Bronchus fibroblast of lung (primary cell): ENCODE results near the gene CNTN4. TPM values are rescaled to one million over a fixed set of nuclear protein-coding genes. Genes with fewer than 3 reads are reported as not detected.

Source experiments
- total RNA-seq: library from RNA; depleted of rRNA; stranded (reverse); fragments of >200 nt; gene quantifications from 2 replicates; pipeline ENCODE4 v1.2.3, GENCODE V29; 2015

Gene CNTN4
- total RNA-seq, result not detected in 2 replicates

DNA sequence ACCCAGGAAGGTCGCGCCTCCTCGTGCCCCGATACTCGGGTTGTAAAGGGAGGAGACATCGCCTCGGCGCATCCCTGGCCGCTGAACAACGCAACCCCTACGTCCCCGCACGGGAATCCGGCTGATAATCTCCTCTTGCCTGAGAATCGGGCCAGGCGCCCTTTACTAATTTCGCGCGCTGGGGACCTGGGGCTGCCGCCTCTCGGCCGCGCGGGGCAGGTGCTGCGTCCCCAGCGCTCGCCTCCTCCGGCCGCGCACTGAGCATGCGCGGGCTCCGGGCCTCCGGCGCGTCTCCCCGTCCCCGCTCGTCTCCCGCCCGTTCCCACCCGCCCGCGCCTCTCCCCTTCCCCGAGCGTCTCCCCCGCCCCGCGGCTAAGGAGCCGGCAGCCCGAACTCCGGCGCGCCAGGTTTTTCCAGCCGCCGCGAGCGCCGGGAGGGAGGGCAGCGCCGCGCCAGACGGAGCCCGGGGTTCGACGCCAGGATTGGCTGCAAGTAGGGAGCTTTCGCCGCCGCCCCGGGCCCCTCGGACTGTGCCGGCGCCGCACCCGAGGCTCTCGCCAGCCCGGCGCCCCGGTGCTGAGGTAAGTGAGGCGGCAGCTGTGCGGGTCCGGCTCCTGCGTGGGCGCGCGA, at the start of gene CNTN4:
TSS of gene CNTN4 (plus strand) at position 469 of the 630 bp plus-strand sequence.

